ENCODE data around the gene GPS1. TPM values are rescaled to one million over a fixed set of nuclear protein-coding genes. Genes with fewer than 3 reads are reported as not detected.

Gene GPS1
- total and polyA plus RNA-seq, 9 of the 15 experiments (the other 6 are each of a cell fraction or from before 2014, with no cell fraction given), result 3.1 to 167 (median 69.9) TPM

- TF ChIP-seq CREB3L1 (IDR thresholded peaks at IDR 0.05; ENCODE audit: borderline replicate concordance, low read depth) (peak; percentile 96), ZNF707 (CRISPR knock-in tag; conservative IDR thresholded peaks at IDR 0.05) (0 out of 2 replicates have a peak, but pooled peaks have one; percentile 5), ZBTB33 (CRISPR knock-in tag; IDR thresholded peaks at IDR 0.05) (0 out of 2 replicates have a peak, but pooled peaks have one; percentile 5), ZNF668 (CRISPR knock-in tag; IDR thresholded peaks at IDR 0.05) (no peak), RNF2 (IDR thresholded peaks at IDR 0.05) (no peak; the same call in 1 of the 2 replicates), ZSCAN32 (CRISPR knock-in tag; IDR thresholded peaks at IDR 0.05) (no peak), ZFPM2 (CRISPR knock-in tag; IDR thresholded peaks at IDR 0.05) (no peak), FOXK1 (CRISPR knock-in tag; IDR thresholded peaks at IDR 0.05; ENCODE audit: borderline replicate concordance) (0 out of 2 replicates have a peak, but pooled peaks have one; percentile 45), SRSF3 (IDR thresholded peaks at IDR 0.05; ENCODE audit: insufficient read depth, low read length) (0 out of 2 replicates have a peak, but pooled peaks have one; percentile 37), ELK1 (CRISPR knock-in tag; IDR thresholded peaks at IDR 0.05) (no peak), NR0B1 (IDR thresholded peaks at IDR 0.05; ENCODE audit: partially characterized antibody) (no peak), ZNF253 (CRISPR knock-in tag; conservative IDR thresholded peaks at IDR 0.05) (no peak), ZKSCAN8 (CRISPR knock-in tag; IDR thresholded peaks at IDR 0.05) (0 out of 2 replicates have a peak, but pooled peaks have one; percentile 54), SUPT5H (IDR thresholded peaks at IDR 0.05) (0 out of 2 replicates have a peak, but pooled peaks have one; percentile 41), NCOR1 (IDR thresholded peaks at IDR 0.05) (peak; percentile 64), NFRKB (IDR thresholded peaks at IDR 0.05; ENCODE audit: low read depth) (peak; percentile 82; the same call in 1 of the 2 replicates), ZNF197 (CRISPR knock-in tag; IDR thresholded peaks at IDR 0.05; ENCODE audit: low read depth) (no peak), CBX5 (IDR thresholded peaks at IDR 0.05; ENCODE audit: borderline replicate concordance, low read depth) (no peak)
Observed at GRCh38 chr17:82098939-82099763, 47.5 kb downstream of the GPS1 start (continued).

All from K562 (cell line).